ENCODE data around the gene PKNOX1. TPM values are rescaled to one million over a fixed set of nuclear protein-coding genes. Genes with fewer than 3 reads are reported as not detected.

PKNOX1 gene
- total and polyA plus RNA-seq, 2 of the 13 experiments (the other 11 are each of a cell fraction or from before 2014, with no cell fraction given), result 7.9 to 16.2 TPM

- no peak for TF ChIP-seq THAP7 (CRISPR knock-in tag; IDR thresholded peaks at IDR 0.05)
- no peak for TF ChIP-seq MAZ (IDR thresholded peaks at IDR 0.05; ENCODE audit: borderline replicate concordance, low read depth, low read length)
- TF ChIP-seq MAZ (CRISPR knock-in tag; IDR thresholded peaks at IDR 0.05; ENCODE audit: low read depth), result no peak
- no peak for TF ChIP-seq CHCHD3 (CRISPR knock-in tag; IDR thresholded peaks at IDR 0.05)
- TF ChIP-seq, protein P1, sequence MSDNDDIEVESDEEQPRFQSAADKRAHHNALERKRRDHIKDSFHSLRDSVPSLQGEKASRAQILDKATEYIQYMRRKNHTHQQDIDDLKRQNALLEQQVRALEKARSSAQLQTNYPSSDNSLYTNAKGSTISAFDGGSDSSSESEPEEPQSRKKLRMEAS (IDR thresholded peaks at IDR 0.05), result no peak
Observed at GRCh38 chr21:43021756-43022600, 47.6 kb downstream of the PKNOX1 start (continued).

DNA sequence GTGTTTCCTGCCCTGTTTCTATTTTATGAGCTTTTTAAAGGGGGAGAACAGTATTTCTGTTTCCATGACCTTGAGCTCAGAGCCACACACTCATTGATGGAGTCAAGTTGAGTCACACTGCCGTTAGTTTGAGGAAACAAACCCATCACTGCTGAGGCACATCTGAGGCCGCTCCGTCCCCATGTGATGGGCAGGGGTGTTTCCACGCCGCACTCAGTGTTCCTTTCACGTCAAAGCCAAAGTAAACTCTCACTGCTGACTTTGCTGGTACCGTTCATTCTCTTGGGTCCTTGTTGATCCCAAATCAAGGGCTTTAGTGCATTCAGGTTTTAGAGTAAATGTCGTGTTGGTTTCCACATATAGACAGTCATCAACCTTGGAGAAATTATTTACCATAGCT, 48.8 kb downstream of the PKNOX1 start:
- in situ Hi-C loops (cut with HindIII; ENCODE audit: extremely low pct_ligation_motif_present, low pct_unique_long_range_greater_than_20kb) (no loop called here), intact Hi-C loops (cut with micrococcal nuclease; ENCODE audit: unreplicated experiment) (no loop called here)
- no peaks in the 10 kb centered on the region for H4K20me1 ChIP-seq (ENCODE audit: insufficient read depth, low read length)
- no peak for FAIRE-seq
- H3K4me3 ChIP-seq (replicated peaks in 1 of 3; ENCODE audit: insufficient read depth in 1 of 3, low read depth in 2 of 3, low read length in 3 of 3), result no peak overlapping the region
- BruUV-seq (replicated peaks), result no TSS peak
- POLR2A ChIA-PET, result no interaction called here
- no peaks in the 10 kb centered on the region for H3K9me3 ChIP-seq (ENCODE audit: low read length)
- DNase-seq (ENCODE audit: low spot score), result no peak
- H3K4me1 ChIP-seq (ENCODE audit: insufficient read depth, low read length), result no peaks in the 10 kb centered on the region
- no peak overlapping the region for H3K9ac ChIP-seq (ENCODE audit: insufficient read depth, low read depth, low read length)
- no peak for ATAC-seq
- CTCF ChIA-PET (ENCODE audit: low intra/inter-chr PET ratio, low total read pairs), result no interaction called here
- H3K36me3 ChIP-seq (replicated peaks in 1 of 2; ENCODE audit: control insufficient read depth in 1 of 2, insufficient read depth in 2 of 2, low read length in 2 of 2), result peaks cover 14 to 38% of the 10 kb centered on the region in 2 experiments; a peak in 4 of 5 replicates
- no peak overlapping the region for H2AFZ ChIP-seq (ENCODE audit: low read length)
- H3K79me2 ChIP-seq (ENCODE audit: insufficient read depth, low read length), result no peaks in the 10 kb centered on the region
- H3K4me2 ChIP-seq (ENCODE audit: low read depth, low read length), result no peak overlapping the region
- H3K27ac ChIP-seq (ENCODE audit: extremely low read length, insufficient read depth, low read length), result no peak overlapping the region
- 95% methylated on average over 8 of the region's 8 CpGs for WGBS (ENCODE audit: low lambda C conversion rate)
- H3K27me3 ChIP-seq (ENCODE audit: control insufficient read depth in 1 of 2, insufficient read depth in 2 of 2, low read length in 2 of 2), result no peaks in the 10 kb centered on the region
- TF ChIP-seq GLI4 (CRISPR knock-in tag; IDR thresholded peaks at IDR 0.05; ENCODE audit: borderline replicate concordance), result no peak
- no peak for TF ChIP-seq HNRNPUL1 (IDR thresholded peaks at IDR 0.05; ENCODE audit: low read depth, low read length)
- TF ChIP-seq ZNF292 (CRISPR knock-in tag; IDR thresholded peaks at IDR 0.05; ENCODE audit: borderline replicate concordance, low read depth), result no peak
- no peak for TF ChIP-seq ZNF576 (CRISPR knock-in tag; IDR thresholded peaks at IDR 0.05)
- TF ChIP-seq E2F1 (CRISPR knock-in tag; IDR thresholded peaks at IDR 0.05), result no peak
- no peak for TF ChIP-seq SRSF9 (IDR thresholded peaks at IDR 0.05; ENCODE audit: borderline replicate concordance, insufficient read depth, low read depth, low read length, poor library complexity, severe bottlenecking)
- TF ChIP-seq ZNF460 (CRISPR knock-in tag; IDR thresholded peaks at IDR 0.05; ENCODE audit: borderline replicate concordance), result no peak
- no peak for TF ChIP-seq ZNF598 (CRISPR knock-in tag; IDR thresholded peaks at IDR 0.05; ENCODE audit: borderline replicate concordance)
- TF ChIP-seq ELF3 (CRISPR knock-in tag; IDR thresholded peaks at IDR 0.05), result no peak
- TF ChIP-seq AFF4 (CRISPR knock-in tag; IDR thresholded peaks at IDR 0.05), result no peak
- TF ChIP-seq ZKSCAN8 (CRISPR knock-in tag; IDR thresholded peaks at IDR 0.05; ENCODE audit: borderline replicate concordance), result no peak
